Tibial nerve (tissue), 4 donors: ENCODE data around the gene WASF2. TPM values are rescaled to one million over a fixed set of nuclear protein-coding genes. Genes with fewer than 3 reads are reported as not detected.
"Not testable (repeated sequence)": the region's sequence is repeated elsewhere in the genome, so short reads cannot be mapped to it uniquely, and the experiment has no call there.

Experiments
- DNase-seq, 2 donors: peaks; one replicate each; pipeline ENCODE4 v3.0.0-alpha.2; 2019; ENCODE audit warnings: low spot score in 2 of 2
- H3K27ac ChIP-seq, 4 donors: fragments of 200-600 bp; sonication (generic) in 3 of 4; one replicate each; pipeline ENCODE4 v1.5.1; 2017 to 2019; ENCODE audit warnings: mild to moderate bottlenecking in 1 of 4
- H3K27me3 ChIP-seq, 2 donors: fragments of 200-600 bp; sonication (generic) in 1 of 2; one replicate each; pipeline versions ENCODE4 v1.5.1 to v1.6.0; 2017 to 2019
- H3K36me3 ChIP-seq, 3 donors: fragments of 200-600 bp; sonication (generic); one replicate each; pipeline ENCODE4 v1.5.1; 2018 to 2019
- H3K4me1 ChIP-seq, 4 donors: fragments of 200-600 bp; sonication (generic) in 3 of 4; one replicate each; pipeline ENCODE4 v1.5.1; 2017 to 2019
- H3K4me3 ChIP-seq, 4 donors: fragments of 200-600 bp; sonication (generic) in 3 of 4; one replicate each; pipeline ENCODE4 v1.5.1; 2017 to 2019; ENCODE audit warnings: mild to moderate bottlenecking in 1 of 4, moderate library complexity in 1 of 4
- H3K9me3 ChIP-seq, 4 donors: fragments of 200-600 bp; sonication (generic) in 3 of 4; one replicate each; pipeline ENCODE4 v1.5.1; 2017 to 2019
- CTCF ChIP-seq, 5 experiments: fragments of 200-600 bp in 3 of 5; fragments of 450-650 bp in 2 of 5; sonication (generic) in 3 of 5; IDR thresholded peaks; one replicate each; pipeline ENCODE4 v1.5.1; 2016 to 2019; ENCODE audit warnings: antibody characterized with exemption in 5 of 5, mild to moderate bottlenecking in 3 of 5, moderate library complexity in 2 of 5
- EP300 ChIP-seq, 2 donors: sonication (generic); formaldehyde crosslinking; IDR thresholded peaks; one replicate each; pipeline ENCODE4 v1.6.1; 2017; ENCODE audit warnings: antibody characterized with exemption in 2 of 2, mild to moderate bottlenecking in 1 of 2
- POLR2A ChIP-seq, 2 donors: fragments of 450-650 bp; IDR thresholded peaks; one replicate each; pipeline ENCODE4 v1.6.1; 2017; ENCODE audit warnings: antibody characterized with exemption in 2 of 2, mild to moderate bottlenecking in 2 of 2, moderate library complexity in 2 of 2
- WGBS, 2 donors: methylation state at CpG; one replicate each; pipeline ENCODE4 v1.1.5; 2018; 5-methylcytosine and 5-hydroxymethylcytosine counted together
- total RNA-seq, 4 donors: library from RNA; depleted of rRNA; stranded (reverse); fragments of >200 nt; gene quantifications; one replicate each; pipeline ENCODE4 v1.1.0, GENCODE V29; 2016

The WASF2 gene
- total RNA-seq, 4 donors from 2014 or later: 74.9 to 95.9 (median 83.4) TPM

GRCh38 chr1:27476237-27476636 lies 13.7 kb downstream of the WASF2 start:
- Histone ChIP-seq H3K27me3 (no peaks in the 10 kb centered on the region), H3K9me3 (no peaks in the 10 kb centered on the region), H3K27ac (peak overlapping the region in 1 of 4 donors; percentile 30), H3K36me3 (peaks cover 0 to 9% (median 0%) of the 10 kb centered on the region in 3 donors), H3K4me3 (no peak overlapping the region), H3K4me1 (peaks cover 0 to 83% (median 23%) of the 10 kb centered on the region in 4 donors)
- TF ChIP-seq EP300 (IDR thresholded peaks at IDR 0.05) (no peak), CTCF (IDR thresholded peaks at IDR 0.05) (no peak), POLR2A (IDR thresholded peaks at IDR 0.05) (no peak)
- 75 to 78% methylated on average over 2 of the region's 2 CpGs for WGBS, 2 donors
- DNase-seq: no peak

- Histone ChIP-seq H3K4me1 (peaks cover 0 to 84% (median 22%) of the 10 kb centered on the region in 4 donors), H3K4me3 (no peak overlapping the region), H3K36me3 (peaks cover 0 to 7% (median 0%) of the 10 kb centered on the region in 3 donors), H3K9me3 (no peaks in the 10 kb centered on the region), H3K27me3 (no peaks in the 10 kb centered on the region), H3K27ac (no peak overlapping the region)
- no peak for DNase-seq
- TF ChIP-seq CTCF (IDR thresholded peaks at IDR 0.05) (no peak), EP300 (IDR thresholded peaks at IDR 0.05) (no peak), POLR2A (IDR thresholded peaks at IDR 0.05) (no peak)
- 72 to 75% methylated on average over 4 of the region's 4 CpGs for WGBS, 2 donors
Observed at GRCh38 chr1:27475720-27476119, 14.2 kb downstream of the WASF2 start.

GRCh38 chr1:27473755-27474154 lies 16.2 kb downstream of the WASF2 start:
- TF ChIP-seq EP300 (IDR thresholded peaks at IDR 0.05) (no peak), POLR2A (IDR thresholded peaks at IDR 0.05) (no peak), CTCF (IDR thresholded peaks at IDR 0.05) (no peak)
- Histone ChIP-seq H3K4me1 (peaks cover 0 to 82% (median 27%) of the 10 kb centered on the region in 4 donors), H3K4me3 (no peak overlapping the region), H3K27me3 (no peaks in the 10 kb centered on the region), H3K27ac (no peak overlapping the region), H3K9me3 (no peaks in the 10 kb centered on the region), H3K36me3 (no peaks in the 10 kb centered on the region)
- WGBS, 2 donors: 44% methylated on average over 7 of the region's 7 CpGs
- no peak for DNase-seq

- 90 to 91% methylated on average over 7 of the region's 7 CpGs for WGBS, 2 donors
- H3K4me3 ChIP-seq, DNase-seq, H3K27me3 ChIP-seq, H3K36me3 ChIP-seq, H3K9me3 ChIP-seq, H3K27ac ChIP-seq: not testable (repeated sequence)
- peaks cover 0 to 91% (median 28%) of the 10 kb centered on the region in 4 donors for H3K4me1 ChIP-seq
Observed at GRCh38 chr1:27472098-27472497, 17.9 kb downstream of the WASF2 start.

GRCh38 chr1:27471477-27471876 lies 18.5 kb downstream of the WASF2 start:
- H3K27me3 ChIP-seq: no peaks in the 10 kb centered on the region
- H3K27ac ChIP-seq: no peak overlapping the region
- peaks cover 0 to 90% (median 28%) of the 10 kb centered on the region in 4 donors for H3K4me1 ChIP-seq
- WGBS, 2 donors: 96 to 100% methylated on average over 3 of the region's 3 CpGs
- H3K9me3 ChIP-seq: no peaks in the 10 kb centered on the region
- no peak for TF ChIP-seq EP300 (IDR thresholded peaks at IDR 0.05)
- no peak for TF ChIP-seq CTCF (IDR thresholded peaks at IDR 0.05)
- no peak for TF ChIP-seq POLR2A (IDR thresholded peaks at IDR 0.05)
- peaks cover 0 to 2% (median 0%) of the 10 kb centered on the region in 3 donors for H3K36me3 ChIP-seq
- DNase-seq: no peak
- no peak overlapping the region for H3K4me3 ChIP-seq

- H3K27me3 ChIP-seq: no peaks in the 10 kb centered on the region
- no peak overlapping the region for H3K4me3 ChIP-seq
- no peaks in the 10 kb centered on the region for H3K9me3 ChIP-seq
- no peak overlapping the region for H3K27ac ChIP-seq
- H3K36me3 ChIP-seq: peaks cover 0 to 6% (median 0%) of the 10 kb centered on the region in 3 donors
- H3K4me1 ChIP-seq: peaks cover 0 to 90% (median 24%) of the 10 kb centered on the region in 4 donors
- TF ChIP-seq EP300 (IDR thresholded peaks at IDR 0.05) (no peak), CTCF (IDR thresholded peaks at IDR 0.05) (no peak), POLR2A (IDR thresholded peaks at IDR 0.05) (no peak)
- WGBS, 2 donors: 86 to 87% methylated on average over 6 of the region's 6 CpGs
- no peak for DNase-seq
Observed at GRCh38 chr1:27469334-27469733, 20.6 kb downstream of the WASF2 start.

GRCh38 chr1:27468378-27468777 lies 21.6 kb downstream of the WASF2 start:
- H3K4me3 ChIP-seq, H3K36me3 ChIP-seq, H3K27ac ChIP-seq, DNase-seq, H3K9me3 ChIP-seq, H3K27me3 ChIP-seq: not testable (repeated sequence)
- peaks cover 0 to 85% (median 22%) of the 10 kb centered on the region in 4 donors for H3K4me1 ChIP-seq
- 89 to 90% methylated on average over 15 of the region's 15 CpGs for WGBS, 2 donors
